CD8-positive, alpha-beta memory T cell (primary cell): ENCODE data around the gene LACTBL1. TPM values are rescaled to one million over a fixed set of nuclear protein-coding genes. Genes with fewer than 3 reads are reported as not detected.

Experiments
- CTCF ChIA-PET: fragments of 350-600 bp; sonication (Branson Sonifier 250); formaldehyde crosslinking; loops from one replicate; lab custom pipeline; 2021; ENCODE audit warnings: antibody characterized with exemption; lab: Charles Lee
- POLR2A ChIA-PET: fragments of 350-600 bp; sonication (Branson Sonifier 250); formaldehyde crosslinking; loops from one replicate; lab custom pipeline; 2021; ENCODE audit warnings: antibody characterized with exemption; lab: Charles Lee
- DNase-seq, 5 donors: peaks; one replicate each; pipeline versions ENCODE4 v3.0.0 to v3.0.0-alpha.2; 2020 to 2022; ENCODE audit warnings: mixed read lengths in 1 of 5
- H3K27ac ChIP-seq: one replicate; pipeline ENCODE4 v1.7.0; 2013; ENCODE audit warnings: low read depth, mild to moderate bottlenecking, low read length, moderate library complexity
- H3K27me3 ChIP-seq: 2 replicates; pipeline ENCODE4 v1.7.0; 2013; ENCODE audit warnings: low read length, mild to moderate bottlenecking; ENCODE audit not compliant: insufficient read depth, poor library complexity, severe bottlenecking
- H3K36me3 ChIP-seq: 2 replicates; pipeline ENCODE4 v1.7.0; 2013; ENCODE audit warnings: mild to moderate bottlenecking, low read length, moderate library complexity; ENCODE audit not compliant: insufficient read depth
- H3K4me1 ChIP-seq: 2 replicates; pipeline ENCODE4 v1.7.0; 2013; ENCODE audit warnings: mild to moderate bottlenecking, low read length, moderate library complexity; ENCODE audit not compliant: insufficient read depth
- H3K4me3 ChIP-seq: 2 replicates; pipeline ENCODE4 v1.7.0; 2013; ENCODE audit warnings: mild to moderate bottlenecking, low read length
- H3K9me3 ChIP-seq: 2 replicates; pipeline ENCODE4 v1.7.0; 2013; ENCODE audit warnings: mild to moderate bottlenecking, low read length
- H3K27ac Mint-ChIP-seq, 8 donors: one replicate each; pipeline ENCODE4 v1.8.0; 2020 to 2021; ENCODE audit warnings: mixed read lengths in 8 of 8, mild to moderate bottlenecking in 6 of 8, inconsistent platforms in 3 of 8, moderate library complexity in 3 of 8
- H3K27me3 Mint-ChIP-seq, 2 donors: one replicate each; pipeline ENCODE4 v1.8.0; 2020 to 2021; ENCODE audit warnings: mixed read lengths in 2 of 2, mild to moderate bottlenecking in 1 of 2, moderate library complexity in 1 of 2
- H3K36me3 Mint-ChIP-seq, 3 donors: one replicate each; pipeline ENCODE4 v1.8.0; 2020 to 2021; ENCODE audit warnings: mixed read lengths in 3 of 3, inconsistent platforms in 1 of 3, mild to moderate bottlenecking in 1 of 3
- H3K4me1 Mint-ChIP-seq, 3 donors: one replicate each; pipeline ENCODE4 v1.8.0; 2020 to 2021; ENCODE audit warnings: mixed read lengths in 3 of 3, inconsistent platforms in 1 of 3, mild to moderate bottlenecking in 1 of 3
- H3K4me3 Mint-ChIP-seq, 7 donors: one replicate each; pipeline ENCODE4 v1.8.0; 2020 to 2021; ENCODE audit warnings: mixed read lengths in 7 of 7, mild to moderate bottlenecking in 6 of 7, moderate library complexity in 4 of 7, inconsistent platforms in 2 of 7
- H3K9me3 Mint-ChIP-seq, 5 donors: one replicate each; pipeline ENCODE4 v1.8.0; 2020 to 2022; ENCODE audit warnings: mixed read lengths in 5 of 5, mild to moderate bottlenecking in 3 of 5, moderate library complexity in 2 of 5, inconsistent platforms in 1 of 5
- polyA plus RNA-seq: library from polyadenylated mRNA; unstranded; fragments of 300-500 nt; fragmentation: Illumina TruSeq; gene quantifications from one replicate; pipeline ENCODE4 v1.2.3, GENCODE V29; 2021
- total RNA-seq, 2 experiments: library from RNA; stranded (reverse); gene quantifications; one replicate each; pipeline ENCODE4 v1.2.3, GENCODE V29; 2021

Gene LACTBL1
- total RNA-seq (not detected), polyA plus RNA-seq (not detected)

GRCh38 chr1:22972760-22973159 lies at the start of gene LACTBL1:
Gene LACTBL1 (minus strand): TSS chr1:22972866. CDS start chr1:22972316, 550 bp downstream.
- H3K9me3 ChIP-seq = no peaks in the 10 kb centered on the region
- no peak within 1 kb of the TSS for H3K4me3 Mint-ChIP-seq
- H3K9me3 Mint-ChIP-seq = no peaks in the 10 kb centered on the region
- no peaks in the 10 kb centered on the region for H3K4me1 ChIP-seq
- H3K27ac ChIP-seq = no peak within 1 kb of the TSS
- H3K36me3 ChIP-seq = no peaks in the 10 kb centered on the region
- peaks cover 17% of the 10 kb centered on the region for H3K27me3 ChIP-seq
- H3K27me3 Mint-ChIP-seq = peaks cover 32 to 71% of the 10 kb centered on the region in 2 donors
- peak within 1 kb of the TSS in 1 of 8 donors; percentile 58 for H3K27ac Mint-ChIP-seq
- ChIA-PET CTCF (interaction anchor here (2.1 kb wide), 1 partner anchor 9 kb away, joined by 8 read pairs; no protein-coding TSS in a partner anchor), POLR2A (no interaction called here)
- no peak within 1 kb of the TSS for H3K4me3 ChIP-seq
- no peaks in the 10 kb centered on the region for H3K36me3 Mint-ChIP-seq
- DNase-seq = no peak
- no peaks in the 10 kb centered on the region for H3K4me1 Mint-ChIP-seq

- H3K9me3 ChIP-seq = peaks cover 5% of the 10 kb centered on the region
- no peaks in the 10 kb centered on the region for H3K36me3 ChIP-seq
- Mint-ChIP-seq H3K27me3 (no peaks in the 10 kb centered on the region), H3K36me3 (peaks cover 6 to 11% (median 7%) of the 10 kb centered on the region in 3 donors), H3K27ac (no peak overlapping the region), H3K4me3 (peak overlapping the region; percentile 0 to 74 (median 25)), H3K4me1 (peaks cover 50 to 72% (median 64%) of the 10 kb centered on the region in 3 donors), H3K9me3 (peaks cover 0 to 7% (median 5%) of the 10 kb centered on the region in 5 donors)
- H3K4me3 ChIP-seq = no peak overlapping the region
- H3K27me3 ChIP-seq = no peaks in the 10 kb centered on the region
- H3K4me1 ChIP-seq = peaks cover 10% of the 10 kb centered on the region
- POLR2A ChIA-PET = no interaction called here
- CTCF ChIA-PET = no interaction called here
- no peak overlapping the region for H3K27ac ChIP-seq
- DNase-seq = no peak
These were observed 49.2 kb upstream of the LACTBL1 start for GRCh38 chr1:23021834-23022233.

DNA sequence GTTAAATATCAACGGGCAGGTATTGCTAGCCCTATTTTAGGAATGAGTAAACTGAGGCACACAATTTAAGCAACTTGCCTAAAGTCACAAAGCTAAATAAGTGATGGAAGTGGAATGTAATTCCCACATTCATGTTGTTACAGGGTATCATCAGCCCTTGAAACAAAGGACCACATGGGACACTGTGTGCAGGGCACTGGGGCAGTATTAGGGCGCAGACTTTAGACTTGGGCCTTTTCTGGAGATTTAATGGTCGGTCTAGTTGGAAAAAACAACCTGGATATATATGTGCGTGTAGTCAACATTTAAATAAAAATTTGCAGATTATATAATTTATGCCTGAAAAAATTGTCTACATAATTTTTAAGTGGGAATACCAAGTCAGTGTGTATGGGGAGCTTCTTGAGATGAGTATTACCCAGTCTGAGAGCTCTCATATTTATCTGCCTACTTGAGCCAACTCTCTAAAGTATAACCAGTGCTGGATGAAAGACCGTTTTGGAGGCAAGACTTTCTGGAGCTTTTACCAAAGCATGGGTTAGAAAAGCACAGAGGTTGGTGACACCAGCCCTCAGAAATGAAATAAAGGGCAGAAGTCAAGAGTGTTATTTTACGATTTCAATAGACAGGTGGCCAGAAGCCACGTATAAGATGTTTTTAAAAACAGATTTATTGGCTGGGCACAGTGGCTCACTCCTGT lies 48.2 kb upstream of the LACTBL1 start:
- POLR2A ChIA-PET = no interaction called here
- CTCF ChIA-PET = interaction anchor here (0.7 kb wide), 1 partner anchor 384 kb away, joined by 3 read pairs; no protein-coding TSS in a partner anchor
- H3K36me3 ChIP-seq = no peaks in the 10 kb centered on the region
- Mint-ChIP-seq H3K27ac (peak overlapping the region in 4 of 8 donors; percentile 14 to 94 (median 89)), H3K4me1 (peaks cover 44 to 63% (median 57%) of the 10 kb centered on the region in 3 donors), H3K9me3 (peaks cover 0 to 7% (median 5%) of the 10 kb centered on the region in 5 donors), H3K4me3 (peak overlapping the region; percentile 91 to 95 (median 94)), H3K27me3 (no peaks in the 10 kb centered on the region), H3K36me3 (peaks cover 6 to 11% (median 7%) of the 10 kb centered on the region in 3 donors)
- peak overlapping the region; percentile 77 for H3K27ac ChIP-seq
- peaks cover 5% of the 10 kb centered on the region for H3K9me3 ChIP-seq
- no peak for DNase-seq
- H3K27me3 ChIP-seq = no peaks in the 10 kb centered on the region
- H3K4me3 ChIP-seq = peak overlapping the region; percentile 93
- H3K4me1 ChIP-seq = peaks cover 10% of the 10 kb centered on the region

DNA sequence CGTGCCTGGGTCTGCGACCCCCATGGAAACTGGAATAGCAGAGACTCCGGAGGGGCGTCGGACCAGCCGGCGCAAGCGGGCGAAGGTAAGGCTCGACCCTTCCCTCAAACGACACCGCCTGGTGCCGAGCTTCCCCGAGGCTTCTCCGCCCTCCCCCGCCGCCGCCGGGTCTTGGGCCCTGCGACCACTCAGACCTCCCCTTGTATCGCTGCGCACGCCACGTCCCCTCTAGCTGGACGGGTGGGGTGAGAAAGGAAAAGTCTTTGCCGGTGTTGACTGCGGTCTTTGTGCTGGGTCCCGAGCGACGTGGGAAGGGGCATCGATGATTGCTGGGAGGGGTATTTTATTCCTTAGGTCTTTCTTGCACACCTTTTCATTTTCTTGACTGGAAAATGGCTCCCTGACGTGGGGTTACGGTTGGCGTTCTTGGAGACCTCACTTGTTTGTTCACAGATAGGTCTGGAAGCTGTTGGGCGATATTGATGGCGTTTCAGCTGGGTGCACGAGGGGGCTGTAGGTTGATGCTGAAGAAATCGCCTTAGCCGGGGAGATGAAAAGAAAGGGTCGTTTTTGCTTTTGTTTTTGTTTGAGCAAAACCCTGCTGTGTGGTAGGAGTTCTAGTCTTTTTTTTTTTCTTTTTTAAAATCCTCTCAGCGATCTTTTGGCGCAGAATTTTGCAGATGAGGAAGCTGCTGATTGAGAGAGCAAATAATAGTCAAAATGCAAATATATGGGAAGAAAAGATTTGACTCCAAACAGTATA lies 47.4 kb upstream of the LACTBL1 start:
- POLR2A ChIA-PET = no interaction called here
- H3K36me3 Mint-ChIP-seq = peaks cover 6 to 11% (median 7%) of the 10 kb centered on the region in 3 donors
- H3K27ac Mint-ChIP-seq = peak overlapping the region; percentile 10 to 95 (median 89)
- DNase-seq = peak in 3 of 5 donors; percentile 2 to 24 (median 2)
- peak overlapping the region; percentile 93 for H3K4me3 ChIP-seq
- no peaks in the 10 kb centered on the region for H3K27me3 ChIP-seq
- peak overlapping the region; percentile 91 to 95 (median 94) for H3K4me3 Mint-ChIP-seq
- H3K27ac ChIP-seq = peak overlapping the region; percentile 77
- H3K9me3 ChIP-seq = peaks cover 5% of the 10 kb centered on the region
- peaks cover 10% of the 10 kb centered on the region for H3K4me1 ChIP-seq
- CTCF ChIA-PET = interaction anchor here (0.7 kb wide), 1 partner anchor 385 kb away, joined by 3 read pairs; no protein-coding TSS in a partner anchor
- peaks cover 0 to 7% (median 5%) of the 10 kb centered on the region in 5 donors for H3K9me3 Mint-ChIP-seq
- no peaks in the 10 kb centered on the region for H3K27me3 Mint-ChIP-seq
- no peaks in the 10 kb centered on the region for H3K36me3 ChIP-seq
- peaks cover 41 to 57% (median 57%) of the 10 kb centered on the region in 3 donors for H3K4me1 Mint-ChIP-seq

GRCh38 chr1:23019094-23019862 lies 46.6 kb upstream of the LACTBL1 start, which contains the start of gene KDM1A:
Gene KDM1A (plus strand): TSS chr1:23019468. CDS start chr1:23019597, 129 bp downstream.
- peak within 1 kb of the TSS; percentile 66 to 97 (median 93) for H3K27ac Mint-ChIP-seq
- peaks cover 0 to 7% (median 5%) of the 10 kb centered on the region in 5 donors for H3K9me3 Mint-ChIP-seq
- H3K4me1 ChIP-seq = peaks cover 10% of the 10 kb centered on the region
- ChIA-PET POLR2A (no interaction called here), CTCF (no interaction called here)
- no peaks in the 10 kb centered on the region for H3K27me3 Mint-ChIP-seq
- H3K36me3 ChIP-seq = no peaks in the 10 kb centered on the region
- peak within 1 kb of the TSS; percentile 96 to 99 (median 98) for H3K4me3 Mint-ChIP-seq
- H3K36me3 Mint-ChIP-seq = peaks cover 6 to 11% (median 7%) of the 10 kb centered on the region in 3 donors
- peak; percentile 83 to 94 (median 89) for DNase-seq
- peak within 1 kb of the TSS; percentile 93 for H3K4me3 ChIP-seq
- peaks cover 37 to 51% (median 50%) of the 10 kb centered on the region in 3 donors for H3K4me1 Mint-ChIP-seq
- peak within 1 kb of the TSS; percentile 77 for H3K27ac ChIP-seq
- no peaks in the 10 kb centered on the region for H3K27me3 ChIP-seq
- H3K9me3 ChIP-seq = peaks cover 5% of the 10 kb centered on the region

- CTCF ChIA-PET = no interaction called here
- peaks cover 10% of the 10 kb centered on the region for H3K4me1 ChIP-seq
- H3K27me3 Mint-ChIP-seq = no peaks in the 10 kb centered on the region
- peaks cover 5% of the 10 kb centered on the region for H3K9me3 ChIP-seq
- DNase-seq = no peak
- peak overlapping the region; percentile 77 for H3K27ac ChIP-seq
- peaks cover 36 to 46% (median 44%) of the 10 kb centered on the region in 3 donors for H3K4me1 Mint-ChIP-seq
- peak overlapping the region; percentile 93 for H3K4me3 ChIP-seq
- peak overlapping the region; percentile 66 to 97 (median 91) for H3K27ac Mint-ChIP-seq
- H3K36me3 Mint-ChIP-seq = peaks cover 4 to 11% (median 7%) of the 10 kb centered on the region in 3 donors
- no peaks in the 10 kb centered on the region for H3K27me3 ChIP-seq
- peaks cover 0 to 7% (median 5%) of the 10 kb centered on the region in 5 donors for H3K9me3 Mint-ChIP-seq
- POLR2A ChIA-PET = no interaction called here
- peak overlapping the region; percentile 96 to 99 (median 98) for H3K4me3 Mint-ChIP-seq
- H3K36me3 ChIP-seq = no peaks in the 10 kb centered on the region
These were observed 46.0 kb upstream of the LACTBL1 start for GRCh38 chr1:23018661-23019093.

DNA sequence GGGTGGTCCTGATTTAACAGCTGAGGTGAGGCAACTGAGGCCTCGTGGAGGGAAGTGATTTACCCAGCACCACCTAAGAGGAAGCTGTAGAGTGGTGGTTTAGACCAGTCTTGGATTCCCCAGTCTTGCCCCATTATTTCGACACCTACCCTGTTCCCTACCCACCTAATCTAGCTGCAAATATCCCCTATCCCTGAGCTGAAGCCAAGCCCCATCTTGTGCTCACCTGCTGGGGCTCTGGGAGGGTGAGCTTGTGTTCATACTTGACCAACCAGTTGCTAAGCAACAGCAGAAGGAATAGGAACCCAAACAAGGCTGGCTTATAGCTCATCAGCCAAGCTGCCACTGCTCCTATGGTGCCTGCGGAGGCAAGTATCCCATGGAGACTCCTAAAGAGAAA lies 41.0 kb upstream of the LACTBL1 start:
- Histone ChIP-seq H3K4me1 (peaks cover 3% of the 10 kb centered on the region), H3K9me3 (no peaks in the 10 kb centered on the region), H3K27me3 (no peaks in the 10 kb centered on the region), H3K27ac (no peak overlapping the region), H3K4me3 (no peak overlapping the region), H3K36me3 (no peaks in the 10 kb centered on the region)
- no peak overlapping the region for H3K4me3 Mint-ChIP-seq
- peaks cover 0 to 14% of the 10 kb centered on the region in 2 donors for H3K27me3 Mint-ChIP-seq
- peaks cover 6 to 7% (median 6%) of the 10 kb centered on the region in 3 donors for H3K4me1 Mint-ChIP-seq
- H3K9me3 Mint-ChIP-seq = no peaks in the 10 kb centered on the region
- DNase-seq = no peak
- POLR2A ChIA-PET = no interaction called here
- no peaks in the 10 kb centered on the region for H3K36me3 Mint-ChIP-seq
- CTCF ChIA-PET = no interaction called here
- no peak overlapping the region for H3K27ac Mint-ChIP-seq
